WTC11 (cell line): ENCODE results near the gene URB1. TPM values are rescaled to one million over a fixed set of nuclear protein-coding genes. Genes with fewer than 3 reads are reported as not detected.

Experiments
- ATAC-seq: fragments of 200-7000 bp; cut with Tn5 transposase; 2 replicates; pipeline ENCODE4 v1.10.0; 2021; ENCODE audit warnings: mild to moderate bottlenecking, moderate library complexity
- CTCF ChIA-PET: fragments of 300-600 bp; sonication (Branson Sonifier 250); formaldehyde crosslinking; loops from one replicate; lab custom pipeline; 2021; ENCODE audit warnings: antibody characterized with exemption; lab: Charles Lee
- POLR2A ChIA-PET: fragments of 350-600 bp; sonication (Branson Sonifier 250); formaldehyde crosslinking; loops from one replicate; lab custom pipeline; 2021; ENCODE audit warnings: antibody characterized with exemption; lab: Charles Lee
- DNase-seq: peaks from one replicate; pipeline ENCODE4 v3.0.0; 2021; ENCODE audit warnings: low spot score
- H3K27ac Mint-ChIP-seq: 2 replicates; pipeline ENCODE4 v1.8.0; 2021; ENCODE audit warnings: mixed read lengths
- H3K27me3 Mint-ChIP-seq: 2 replicates; pipeline ENCODE4 v1.8.0; 2021; ENCODE audit warnings: low read depth, mild to moderate bottlenecking, moderate library complexity, mixed read lengths
- H3K36me3 Mint-ChIP-seq: 2 replicates; pipeline ENCODE4 v1.8.0; 2021; ENCODE audit warnings: mixed read lengths
- H3K4me1 Mint-ChIP-seq: 2 replicates; pipeline ENCODE4 v1.8.0; 2022; ENCODE audit warnings: mixed read lengths
- H3K4me3 Mint-ChIP-seq: 2 replicates; pipeline ENCODE4 v1.8.0; 2021; ENCODE audit warnings: mild to moderate bottlenecking, moderate library complexity, mixed read lengths
- H3K9me3 Mint-ChIP-seq: 2 replicates; pipeline ENCODE4 v1.8.0; 2021; ENCODE audit warnings: mixed read lengths
- CBFB ChIP-seq: sonication (generic); formaldehyde crosslinking; IDR thresholded peaks from 2 replicates; pipeline ENCODE4 v1.8.1; 2022; ENCODE audit warnings: mild to moderate bottlenecking, low read depth, missing genetic modification reagents
- CDX4 ChIP-seq: fragments of 250-450 bp; sonication (Bioruptor Pico); IDR thresholded peaks from 2 replicates; pipeline ENCODE4 v1.9.0; 2021; ENCODE audit warnings: moderate library complexity, mild to moderate bottlenecking, inconsistent platforms, borderline replicate concordance
- CREM ChIP-seq: sonication (generic); formaldehyde crosslinking; IDR thresholded peaks from 2 replicates; pipeline ENCODE4 v1.8.1; 2022; ENCODE audit warnings: mild to moderate bottlenecking, missing genetic modification reagents, moderate library complexity
- EMX1 ChIP-seq: fragments of 250-450 bp; sonication (Bioruptor Pico); IDR thresholded peaks from 2 replicates; pipeline ENCODE4 v1.8.0; 2021; ENCODE audit warnings: mild to moderate bottlenecking
- ETV6 ChIP-seq: sonication (generic); formaldehyde crosslinking; IDR thresholded peaks from 2 replicates; pipeline ENCODE4 v1.8.1; 2022; ENCODE audit warnings: mild to moderate bottlenecking, missing genetic modification reagents
- HMGXB4 ChIP-seq: sonication (generic); formaldehyde crosslinking; IDR thresholded peaks from 2 replicates; pipeline ENCODE4 v1.8.1; 2023; ENCODE audit warnings: mild to moderate bottlenecking, moderate library complexity, missing genetic modification reagents
- NFATC4 ChIP-seq: fragments of 250-450 bp; sonication (Bioruptor Pico); IDR thresholded peaks from 2 replicates; pipeline ENCODE4 v1.9.0; 2021; ENCODE audit warnings: mild to moderate bottlenecking
- OVOL2 ChIP-seq: fragments of 250-450 bp; sonication (Bioruptor Pico); IDR thresholded peaks from 2 replicates; pipeline ENCODE4 v1.9.0; 2021; ENCODE audit warnings: mild to moderate bottlenecking, borderline replicate concordance
- RORB ChIP-seq: fragments of 250-450 bp; sonication (Bioruptor Pico); IDR thresholded peaks from 2 replicates; pipeline ENCODE4 v1.9.0; 2021; ENCODE audit warnings: mild to moderate bottlenecking
- SP1 ChIP-seq: sonication (generic); formaldehyde crosslinking; conservative IDR thresholded peaks from 2 replicates; pipeline ENCODE4 v1.8.1; 2022; ENCODE audit warnings: missing genetic modification reagents
- TP53 ChIP-seq: sonication (generic); formaldehyde crosslinking; IDR thresholded peaks from 2 replicates; pipeline ENCODE4 v1.8.1; 2023; ENCODE audit warnings: mild to moderate bottlenecking, missing genetic modification reagents
- ZBTB21 ChIP-seq: sonication (generic); formaldehyde crosslinking; IDR thresholded peaks from 2 replicates; pipeline ENCODE4 v1.8.1; 2023; ENCODE audit warnings: mild to moderate bottlenecking, missing genetic modification reagents, borderline replicate concordance
- ZNF219 ChIP-seq: sonication (generic); formaldehyde crosslinking; IDR thresholded peaks from 2 replicates; pipeline ENCODE4 v1.8.0; 2023; ENCODE audit warnings: missing genetic modification reagents, mild to moderate bottlenecking, borderline replicate concordance
- ZNF232 ChIP-seq: sonication (generic); formaldehyde crosslinking; IDR thresholded peaks from 2 replicates; pipeline ENCODE4 v1.8.0; 2022; ENCODE audit warnings: mild to moderate bottlenecking, missing genetic modification reagents
- ZNF317 ChIP-seq: sonication (generic); formaldehyde crosslinking; IDR thresholded peaks from 2 replicates; pipeline ENCODE4 v1.8.1; 2023; ENCODE audit warnings: low read depth, mild to moderate bottlenecking, moderate library complexity, missing genetic modification reagents, borderline replicate concordance
- ZNF512 ChIP-seq: sonication (generic); formaldehyde crosslinking; IDR thresholded peaks from 2 replicates; pipeline ENCODE4 v1.8.1; 2022; ENCODE audit warnings: missing genetic modification reagents, borderline replicate concordance
- ZNF671 ChIP-seq: fragments of 250-450 bp; sonication (Bioruptor Pico); IDR thresholded peaks from 2 replicates; pipeline ENCODE4 v1.8.0; 2021; ENCODE audit warnings: mild to moderate bottlenecking
- total RNA-seq: library from RNA; stranded (reverse); gene quantifications from 3 replicates; pipeline ENCODE4 v1.2.3, GENCODE V29; 2021
- TF ChIP-seq, protein P1 (sequence below): sonication (generic); formaldehyde crosslinking; IDR thresholded peaks from 2 replicates; pipeline ENCODE4 v1.8.1; 2023; ENCODE audit warnings: mild to moderate bottlenecking, missing genetic modification reagents
- TF ChIP-seq, protein P2 (sequence below): fragments of 250-450 bp; sonication (Bioruptor Pico); IDR thresholded peaks from 2 replicates; pipeline ENCODE4 v2.1.2; 2022; ENCODE audit warnings: mild to moderate bottlenecking, moderate library complexity

URB1 gene
- total RNA-seq, 1 experiment from 2014 or later: 38.7 TPM

DNA sequence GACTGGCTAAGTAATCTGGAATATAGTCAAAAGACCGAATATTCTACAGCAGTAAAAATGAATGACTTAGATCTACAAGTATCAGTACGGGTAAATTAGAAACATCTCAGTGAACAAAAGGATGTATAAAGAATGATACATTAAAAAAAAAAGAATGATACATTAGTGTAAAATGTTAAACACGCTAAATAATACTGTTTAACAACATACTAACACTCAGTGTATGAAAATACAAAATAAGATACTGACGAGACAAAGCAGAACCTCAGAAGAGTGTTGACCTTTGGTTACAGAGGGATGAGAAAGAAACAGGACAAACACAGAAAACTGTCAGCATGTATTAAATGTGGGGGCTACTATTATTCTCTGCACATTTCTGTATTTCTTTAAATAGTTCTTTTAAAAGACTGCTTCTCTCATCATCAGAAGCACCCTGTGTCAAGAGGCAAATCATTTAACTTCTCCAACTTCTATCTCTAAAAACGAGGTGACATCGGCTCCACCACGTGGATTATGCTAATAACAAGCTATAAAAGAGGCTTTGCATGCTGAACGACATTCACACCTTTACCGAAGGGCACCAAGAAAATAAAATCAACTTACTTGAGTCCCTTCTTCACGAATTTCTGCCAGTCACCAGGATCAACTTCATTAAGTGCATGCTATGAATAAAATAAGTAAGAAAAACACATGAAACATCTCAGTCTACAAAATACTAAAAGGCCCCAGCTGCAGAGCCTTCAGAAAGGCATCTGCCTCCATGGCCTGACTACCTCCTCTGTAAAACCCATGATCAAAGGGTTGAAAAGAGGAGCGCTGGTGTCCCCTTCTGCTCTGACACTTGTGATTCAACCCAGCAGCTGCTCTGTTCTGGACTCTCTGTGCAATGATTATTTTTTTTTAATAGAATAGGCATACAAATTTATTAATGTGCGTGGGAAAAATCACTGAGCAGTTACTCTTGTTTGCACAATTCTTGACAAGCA is 51.7 kb downstream of the URB1 start:
- no peak for ATAC-seq
- Mint-ChIP-seq H3K4me1 (no peaks in the 10 kb centered on the region), H3K4me3 (no peak overlapping the region)
- POLR2A ChIA-PET: no interaction called here
- TF ChIP-seq ZNF317 (CRISPR knock-in tag) (no peak), ZNF512 (CRISPR knock-in tag) (no peak), SP1 (CRISPR knock-in tag) (no peak), ETV6 (no peak), NFATC4 (CRISPR knock-in tag) (no peak), ZNF219 (CRISPR knock-in tag) (no peak), TP53 (CRISPR knock-in tag) (no peak), ZNF671 (no peak), CREM (CRISPR knock-in tag) (no peak), RORB (CRISPR knock-in tag) (no peak), ZNF232 (CRISPR knock-in tag) (no peak), EMX1 (CRISPR knock-in tag) (no peak), ZBTB21 (CRISPR knock-in tag) (no peak), CDX4 (CRISPR knock-in tag) (no peak), HMGXB4 (CRISPR knock-in tag) (no peak), OVOL2 (no peak), CBFB (no peak)
- TF ChIP-seq, protein P1, sequence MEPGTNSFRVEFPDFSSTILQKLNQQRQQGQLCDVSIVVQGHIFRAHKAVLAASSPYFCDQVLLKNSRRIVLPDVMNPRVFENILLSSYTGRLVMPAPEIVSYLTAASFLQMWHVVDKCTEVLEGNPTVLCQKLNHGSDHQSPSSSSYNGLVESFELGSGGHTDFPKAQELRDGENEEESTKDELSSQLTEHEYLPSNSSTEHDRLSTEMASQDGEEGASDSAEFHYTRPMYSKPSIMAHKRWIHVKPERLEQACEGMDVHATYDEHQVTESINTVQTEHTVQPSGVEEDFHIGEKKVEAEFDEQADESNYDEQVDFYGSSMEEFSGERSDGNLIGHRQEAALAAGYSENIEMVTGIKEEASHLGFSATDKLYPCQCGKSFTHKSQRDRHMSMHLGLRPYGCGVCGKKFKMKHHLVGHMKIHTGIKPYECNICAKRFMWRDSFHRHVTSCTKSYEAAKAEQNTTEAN (CRISPR knock-in tag): no peak
- TF ChIP-seq, protein P2, sequence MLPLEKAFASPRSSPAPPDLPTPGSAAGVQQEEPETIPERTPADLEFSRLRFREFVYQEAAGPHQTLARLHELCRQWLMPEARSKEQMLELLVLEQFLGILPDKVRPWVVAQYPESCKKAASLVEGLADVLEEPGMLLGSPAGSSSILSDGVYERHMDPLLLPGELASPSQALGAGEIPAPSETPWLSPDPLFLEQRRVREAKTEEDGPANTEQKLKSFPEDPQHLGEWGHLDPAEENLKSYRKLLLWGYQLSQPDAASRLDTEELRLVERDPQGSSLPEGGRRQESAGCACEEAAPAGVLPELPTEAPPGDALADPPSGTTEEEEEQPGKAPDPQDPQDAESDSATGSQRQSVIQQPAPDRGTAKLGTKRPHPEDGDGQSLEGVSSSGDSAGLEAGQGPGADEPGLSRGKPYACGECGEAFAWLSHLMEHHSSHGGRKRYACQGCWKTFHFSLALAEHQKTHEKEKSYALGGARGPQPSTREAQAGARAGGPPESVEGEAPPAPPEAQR (CRISPR knock-in tag): no peak
- TF ChIP-seq, all 79 proteins: peak for 0
- Mint-ChIP-seq H3K27me3 (no peaks in the 10 kb centered on the region), H3K36me3 (peaks cover 72% of the 10 kb centered on the region), H3K9me3 (no peaks in the 10 kb centered on the region), H3K27ac (no peak overlapping the region)
- CTCF ChIA-PET: no interaction called here
- DNase-seq: no peak
